ENCODE results near the gene TMEFF2. TPM values are rescaled to one million over a fixed set of nuclear protein-coding genes. Genes with fewer than 3 reads are reported as not detected.

The TMEFF2 gene
- total RNA-seq, 1 donor = under 0.01 TPM

DNA sequence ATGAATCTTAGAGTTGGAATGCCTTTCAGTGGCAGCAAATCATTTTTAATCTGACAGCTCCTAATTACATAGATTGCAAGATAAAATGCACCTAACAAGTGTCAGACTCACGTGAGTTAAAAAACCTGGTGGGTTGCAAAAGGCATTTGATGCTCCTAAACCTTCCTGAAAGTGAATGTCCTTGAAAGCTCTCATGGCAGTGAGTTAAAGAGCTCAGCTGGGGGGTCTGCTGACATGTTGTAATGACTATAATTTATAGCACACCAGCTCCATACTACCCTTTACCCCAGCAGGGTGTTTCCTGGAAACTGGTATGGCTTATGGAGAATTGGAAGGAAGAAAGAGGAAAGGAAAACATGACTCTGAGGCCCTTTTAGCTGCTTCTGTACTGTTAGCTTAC, 256.0 kb downstream of the TMEFF2 start:
- H3K27ac ChIP-seq (ENCODE audit: low read depth, low read length) = no peak overlapping the region
- H3K4me1 ChIP-seq (ENCODE audit: insufficient read depth, low read length) = no peaks in the 10 kb centered on the region
- H3K9me3 ChIP-seq (ENCODE audit: low read depth, low read length) = no peaks in the 10 kb centered on the region
- H3K36me3 ChIP-seq (ENCODE audit: insufficient read depth, low read length) = no peaks in the 10 kb centered on the region
- TF ChIP-seq, protein P1, sequence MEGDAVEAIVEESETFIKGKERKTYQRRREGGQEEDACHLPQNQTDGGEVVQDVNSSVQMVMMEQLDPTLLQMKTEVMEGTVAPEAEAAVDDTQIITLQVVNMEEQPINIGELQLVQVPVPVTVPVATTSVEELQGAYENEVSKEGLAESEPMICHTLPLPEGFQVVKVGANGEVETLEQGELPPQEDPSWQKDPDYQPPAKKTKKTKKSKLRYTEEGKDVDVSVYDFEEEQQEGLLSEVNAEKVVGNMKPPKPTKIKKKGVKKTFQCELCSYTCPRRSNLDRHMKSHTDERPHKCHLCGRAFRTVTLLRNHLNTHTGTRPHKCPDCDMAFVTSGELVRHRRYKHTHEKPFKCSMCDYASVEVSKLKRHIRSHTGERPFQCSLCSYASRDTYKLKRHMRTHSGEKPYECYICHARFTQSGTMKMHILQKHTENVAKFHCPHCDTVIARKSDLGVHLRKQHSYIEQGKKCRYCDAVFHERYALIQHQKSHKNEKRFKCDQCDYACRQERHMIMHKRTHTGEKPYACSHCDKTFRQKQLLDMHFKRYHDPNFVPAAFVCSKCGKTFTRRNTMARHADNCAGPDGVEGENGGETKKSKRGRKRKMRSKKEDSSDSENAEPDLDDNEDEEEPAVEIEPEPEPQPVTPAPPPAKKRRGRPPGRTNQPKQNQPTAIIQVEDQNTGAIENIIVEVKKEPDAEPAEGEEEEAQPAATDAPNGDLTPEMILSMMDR (IDR thresholded peaks at IDR 0.05; ENCODE audit: extremely low read depth, low read depth, low read length) = no peak
- no peak overlapping the region for H2AFZ ChIP-seq (ENCODE audit: low read length)
- no peak overlapping the region for H3K4me2 ChIP-seq (ENCODE audit: insufficient read depth, low read length)
- H3K79me2 ChIP-seq (ENCODE audit: insufficient read depth, low read length) = no peaks in the 10 kb centered on the region
- H3K27me3 ChIP-seq (ENCODE audit: insufficient read depth, low read length) = no peaks in the 10 kb centered on the region
- H4K20me1 ChIP-seq (ENCODE audit: insufficient read depth, low read length) = no peaks in the 10 kb centered on the region
- H3K4me3 ChIP-seq (ENCODE audit: insufficient read depth, low read length) = no peak overlapping the region
- DNase-seq (ENCODE audit: insufficient read length, low spot score, missing footprints) = no peak

DNA sequence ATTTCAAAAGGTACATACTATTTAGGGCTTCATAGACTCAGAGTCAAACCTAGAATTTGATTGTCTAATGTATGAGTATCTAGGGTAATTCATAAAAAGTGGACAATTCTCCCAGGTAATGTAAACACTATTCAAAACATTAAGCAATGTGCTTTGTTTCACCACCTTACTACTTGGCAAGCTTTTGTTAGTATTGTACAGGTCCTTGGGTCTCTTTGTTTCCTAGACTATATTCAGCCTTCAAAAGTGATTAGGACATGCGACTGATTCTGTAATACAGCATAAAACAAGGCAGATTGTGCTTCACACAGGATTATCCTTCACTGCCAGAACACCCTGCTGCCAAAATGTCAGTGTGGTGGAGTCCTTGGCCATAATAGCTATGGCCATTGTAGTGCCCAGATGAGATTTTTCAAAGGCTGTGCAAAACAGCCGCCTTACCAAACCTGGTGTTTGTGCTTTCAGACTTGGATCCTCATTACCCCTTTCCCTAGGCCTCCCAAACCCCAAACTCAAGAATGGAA, 257.8 kb downstream of the TMEFF2 start:
- DNase-seq (ENCODE audit: insufficient read length, low spot score, missing footprints) = no peak
- Histone ChIP-seq H3K9me3 (ENCODE audit: low read depth, low read length) (no peaks in the 10 kb centered on the region), H3K4me1 (ENCODE audit: insufficient read depth, low read length) (no peaks in the 10 kb centered on the region)

DNA sequence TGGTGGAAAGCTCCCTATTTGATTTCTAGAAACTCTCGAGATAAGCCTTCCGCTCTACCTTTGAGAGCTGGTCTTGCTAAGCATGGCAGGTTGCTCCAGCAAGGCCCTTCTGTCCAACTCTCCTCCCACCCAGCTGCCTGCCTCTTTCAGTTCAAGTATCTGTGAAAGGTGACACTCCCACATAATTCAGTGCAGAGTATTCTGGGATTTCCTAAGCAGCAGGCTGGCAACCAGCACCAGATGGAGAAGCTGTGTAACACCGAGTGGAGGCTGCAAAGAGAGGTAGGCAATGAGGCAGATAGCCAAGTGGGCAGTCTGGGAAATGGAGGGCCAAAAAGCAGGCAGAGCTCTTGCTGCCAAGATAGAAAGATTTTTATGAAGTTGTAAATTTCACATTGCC, 259.5 kb downstream of the TMEFF2 start:
- Histone ChIP-seq H3K27ac (ENCODE audit: low read depth, low read length) (no peak overlapping the region), H3K4me1 (ENCODE audit: insufficient read depth, low read length) (no peaks in the 10 kb centered on the region), H3K9me3 (ENCODE audit: low read depth, low read length) (no peaks in the 10 kb centered on the region), H3K79me2 (ENCODE audit: insufficient read depth, low read length) (no peaks in the 10 kb centered on the region), H3K36me3 (ENCODE audit: insufficient read depth, low read length) (no peaks in the 10 kb centered on the region), H4K20me1 (ENCODE audit: insufficient read depth, low read length) (no peaks in the 10 kb centered on the region), H2AFZ (ENCODE audit: low read length) (no peak overlapping the region), H3K27me3 (ENCODE audit: insufficient read depth, low read length) (no peaks in the 10 kb centered on the region), H3K4me2 (ENCODE audit: insufficient read depth, low read length) (no peak overlapping the region), H3K4me3 (ENCODE audit: insufficient read depth, low read length) (no peak overlapping the region)
- TF ChIP-seq, protein P1 (IDR thresholded peaks at IDR 0.05; ENCODE audit: extremely low read depth, low read depth, low read length) = no peak
- DNase-seq (ENCODE audit: insufficient read length, low spot score, missing footprints) = no peak

More for the DNA sequence above, 257.8 kb downstream of the TMEFF2 start:
- no peaks in the 10 kb centered on the region for H4K20me1 ChIP-seq (ENCODE audit: insufficient read depth, low read length)
- no peaks in the 10 kb centered on the region for H3K36me3 ChIP-seq (ENCODE audit: insufficient read depth, low read length)
- TF ChIP-seq, protein P1 (IDR thresholded peaks at IDR 0.05; ENCODE audit: extremely low read depth, low read depth, low read length) = no peak
- no peak overlapping the region for H3K27ac ChIP-seq (ENCODE audit: low read depth, low read length)
- H2AFZ ChIP-seq (ENCODE audit: low read length) = no peak overlapping the region
- H3K4me3 ChIP-seq (ENCODE audit: insufficient read depth, low read length) = no peak overlapping the region
- H3K4me2 ChIP-seq (ENCODE audit: insufficient read depth, low read length) = no peak overlapping the region
- no peaks in the 10 kb centered on the region for H3K79me2 ChIP-seq (ENCODE audit: insufficient read depth, low read length)
- no peaks in the 10 kb centered on the region for H3K27me3 ChIP-seq (ENCODE audit: insufficient read depth, low read length)

DNA sequence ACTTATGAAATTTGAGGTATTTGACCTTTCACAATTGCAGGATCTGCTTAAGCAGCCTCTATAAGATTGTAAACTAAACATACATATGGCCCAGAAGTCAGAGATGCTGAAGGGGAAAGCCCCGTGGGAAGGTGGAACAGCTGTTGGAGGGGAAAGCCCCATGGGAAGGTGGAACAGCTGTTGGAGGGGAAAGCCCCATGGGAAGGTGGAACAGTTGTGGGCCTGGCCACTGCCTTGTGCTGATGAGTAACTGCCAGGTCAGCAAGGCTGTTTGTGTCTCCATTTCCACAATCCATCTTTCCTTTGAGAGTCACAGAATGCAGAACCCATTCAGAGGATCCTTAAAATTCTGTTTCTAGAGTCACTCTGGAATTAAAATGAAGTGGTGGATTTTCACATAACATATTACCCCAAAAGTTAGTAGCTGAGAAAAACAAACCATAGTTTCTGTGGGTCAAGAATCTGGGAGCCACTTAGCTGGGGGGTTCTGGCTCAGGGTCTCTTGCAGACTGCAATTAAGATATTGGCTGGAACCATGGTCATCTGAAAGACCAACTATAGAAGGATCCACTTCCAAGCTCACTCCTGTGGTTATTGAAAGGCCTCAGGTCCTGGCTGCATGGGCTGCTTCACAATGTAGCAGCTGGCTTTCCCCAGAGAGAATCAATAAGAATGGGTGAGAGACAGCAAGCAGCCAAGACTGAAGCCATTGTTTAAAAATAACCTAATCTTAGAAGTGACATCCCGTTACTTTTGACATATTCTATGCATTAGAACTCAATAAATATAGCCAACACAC, 261.2 kb downstream of the TMEFF2 start:
- H3K27me3 ChIP-seq (ENCODE audit: insufficient read depth, low read length) = no peaks in the 10 kb centered on the region
- no peak overlapping the region for H3K27ac ChIP-seq (ENCODE audit: low read depth, low read length)
- no peak overlapping the region for H2AFZ ChIP-seq (ENCODE audit: low read length)
- DNase-seq (ENCODE audit: insufficient read length, low spot score, missing footprints) = no peak
- no peaks in the 10 kb centered on the region for H3K4me1 ChIP-seq (ENCODE audit: insufficient read depth, low read length)
- TF ChIP-seq, protein P1 (IDR thresholded peaks at IDR 0.05; ENCODE audit: extremely low read depth, low read depth, low read length) = no peak
- H3K79me2 ChIP-seq (ENCODE audit: insufficient read depth, low read length) = no peaks in the 10 kb centered on the region
- no peak overlapping the region for H3K4me3 ChIP-seq (ENCODE audit: insufficient read depth, low read length)
- no peaks in the 10 kb centered on the region for H3K9me3 ChIP-seq (ENCODE audit: low read depth, low read length)
- no peaks in the 10 kb centered on the region for H3K36me3 ChIP-seq (ENCODE audit: insufficient read depth, low read length)
- no peaks in the 10 kb centered on the region for H4K20me1 ChIP-seq (ENCODE audit: insufficient read depth, low read length)
- H3K4me2 ChIP-seq (ENCODE audit: insufficient read depth, low read length) = no peak overlapping the region

All from osteoblast (primary cell).